ENCODE results near the gene TAOK1. TPM values are rescaled to one million over a fixed set of nuclear protein-coding genes. Genes with fewer than 3 reads are reported as not detected.

The TAOK1 gene
- total RNA-seq, 1 experiment from 2014 or later: 56.3 TPM

DNA sequence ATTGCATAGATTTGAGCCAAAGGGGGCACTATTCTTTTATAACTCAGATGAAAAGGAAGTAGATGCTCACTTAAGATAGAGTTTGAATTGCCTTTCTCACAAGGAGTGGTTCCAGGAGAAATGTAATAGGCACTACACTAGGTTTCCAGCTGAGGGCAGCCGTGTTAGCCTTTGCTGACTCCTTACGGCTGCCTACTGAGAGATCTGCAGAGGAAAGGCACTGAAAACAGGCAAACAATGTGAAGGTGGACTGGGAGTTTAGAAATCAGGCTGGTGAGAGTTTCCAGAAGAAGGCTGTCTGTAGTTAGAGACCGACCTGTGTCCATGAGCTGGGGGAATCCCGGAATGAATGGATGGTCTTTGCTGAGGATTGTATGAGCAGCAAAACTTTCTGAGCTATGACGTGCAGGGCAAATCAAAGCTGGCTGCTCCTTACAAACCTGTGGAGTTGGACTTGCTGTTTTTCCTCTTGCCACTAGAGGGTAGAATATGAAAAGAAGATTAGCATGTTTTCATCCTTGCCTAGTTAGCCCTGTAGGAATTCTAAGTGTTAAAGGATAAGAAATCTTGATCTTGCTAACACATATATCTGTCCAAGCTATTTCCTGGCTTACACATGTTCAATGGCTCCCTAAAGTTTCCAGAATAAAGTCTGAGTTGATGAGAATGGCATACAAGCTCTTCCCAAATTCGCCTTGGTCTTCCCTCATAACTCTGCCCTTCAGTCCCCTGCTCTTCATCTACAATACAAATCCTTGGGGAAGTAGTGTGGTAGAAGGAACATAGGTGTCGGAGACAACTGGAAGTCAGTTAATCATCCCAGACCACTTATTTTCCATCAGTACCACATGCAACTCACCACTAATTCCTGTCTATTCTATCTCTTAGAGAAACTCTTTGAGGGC, 20.1 kb upstream of the TAOK1 start:
- H2AFZ ChIP-seq (ENCODE audit: low read depth, low read length, poor library complexity, severe bottlenecking): peak overlapping the region; percentile 24
- no peaks in the 10 kb centered on the region for H3K27me3 ChIP-seq (ENCODE audit: insufficient read depth, low read length)
- H3K36me3 ChIP-seq (ENCODE audit: control insufficient read depth in 1 of 2, insufficient read depth in 2 of 2, low read length in 2 of 2): no peaks in the 10 kb centered on the region
- no TSS peak for BruUV-seq (replicated peaks)
- no peak overlapping the region; the same call in 1 of the 2 replicates for H3K9ac ChIP-seq (ENCODE audit: low read length)
- no peaks in the 10 kb centered on the region for H3K9me3 ChIP-seq (ENCODE audit: control insufficient read depth in 1 of 2, insufficient read depth in 1 of 2, low read depth in 1 of 2, low read length in 2 of 2)
- H3K79me2 ChIP-seq (ENCODE audit: insufficient read depth, low read length): no peaks in the 10 kb centered on the region
- no peaks in the 10 kb centered on the region for H4K20me1 ChIP-seq (ENCODE audit: insufficient read depth)
- H3K4me3 ChIP-seq (replicated peaks in 1 of 2; ENCODE audit: low read depth in 1 of 2, low read length in 2 of 2): peak overlapping the region; percentile 0 to 27; a peak in 3 of 4 replicates
- peak overlapping the region; percentile 68 for H3K4me2 ChIP-seq (ENCODE audit: low read length)
- POLR2A ChIA-PET: interaction anchor here (1.0 to 1.3 kb wide), 4 partner anchors 15 to 222 kb away, joined by 3 read pairs; partner anchors contain the start of gene NUFIP2
- no peaks in the 10 kb centered on the region for H3K9me2 ChIP-seq (ENCODE audit: insufficient read depth)
- ATAC-seq: peak; percentile 94
- intact Hi-C loops (cut with micrococcal nuclease): loop anchor here (1.0 to 10.0 kb wide), 3 partner anchors 167 to 225 kb away; no protein-coding TSS in a partner anchor
- RAD21 ChIA-PET (ENCODE audit: low non-redundant PET in 1 of 2, low total read pairs in 2 of 2, uncharacterized antibody in 2 of 2, unreplicated experiment in 2 of 2): interaction anchor here (0.5 to 1.7 kb wide), 8 partner anchors 146 to 246 kb away, joined by 3 to 5 read pairs (median 3); partner anchors contain the start of gene TP53I13 (in 1 of the 2)
- CTCF ChIA-PET: interaction anchor here (0.7 to 3.3 kb wide), 39 partner anchors 9 to 723 kb away, joined by 3 to 44 read pairs (median 5); partner anchors contain the start of genes ABHD15, ANKRD13B, NUFIP2 and TAOK1
- peak; percentile 66 for DNase-seq (ENCODE audit: low read depth, low spot score)
- TF ChIP-seq CEBPB (IDR thresholded peaks at IDR 0.05; ENCODE audit: low read depth) (no peak), CBX3 (IDR thresholded peaks at IDR 0.05; ENCODE audit: low read depth) (peak; percentile 29), RAD21 (IDR thresholded peaks at IDR 0.05; ENCODE audit: low read depth) (peak; percentile 74), FOSL1 (IDR thresholded peaks at IDR 0.05; ENCODE audit: low read depth) (peak; percentile 13; the same call in 1 of the 2 replicates)
- TF ChIP-seq, protein P1, sequence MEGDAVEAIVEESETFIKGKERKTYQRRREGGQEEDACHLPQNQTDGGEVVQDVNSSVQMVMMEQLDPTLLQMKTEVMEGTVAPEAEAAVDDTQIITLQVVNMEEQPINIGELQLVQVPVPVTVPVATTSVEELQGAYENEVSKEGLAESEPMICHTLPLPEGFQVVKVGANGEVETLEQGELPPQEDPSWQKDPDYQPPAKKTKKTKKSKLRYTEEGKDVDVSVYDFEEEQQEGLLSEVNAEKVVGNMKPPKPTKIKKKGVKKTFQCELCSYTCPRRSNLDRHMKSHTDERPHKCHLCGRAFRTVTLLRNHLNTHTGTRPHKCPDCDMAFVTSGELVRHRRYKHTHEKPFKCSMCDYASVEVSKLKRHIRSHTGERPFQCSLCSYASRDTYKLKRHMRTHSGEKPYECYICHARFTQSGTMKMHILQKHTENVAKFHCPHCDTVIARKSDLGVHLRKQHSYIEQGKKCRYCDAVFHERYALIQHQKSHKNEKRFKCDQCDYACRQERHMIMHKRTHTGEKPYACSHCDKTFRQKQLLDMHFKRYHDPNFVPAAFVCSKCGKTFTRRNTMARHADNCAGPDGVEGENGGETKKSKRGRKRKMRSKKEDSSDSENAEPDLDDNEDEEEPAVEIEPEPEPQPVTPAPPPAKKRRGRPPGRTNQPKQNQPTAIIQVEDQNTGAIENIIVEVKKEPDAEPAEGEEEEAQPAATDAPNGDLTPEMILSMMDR (IDR thresholded peaks at IDR 0.05 in 2 of 3, conservative IDR thresholded peaks at IDR 0.05 in 1 of 3; ENCODE audit: borderline replicate concordance in 1 of 3, insufficient read depth in 1 of 3, low read depth in 2 of 3, low read length in 2 of 3): peak; percentile 62 to 88 (median 68)
- peak overlapping the region; percentile 11 for H3K27ac ChIP-seq (ENCODE audit: low read depth, low read length)
- peaks cover 2 to 18% of the 10 kb centered on the region in 2 experiments; a peak in 3 of 4 replicates for H3K4me1 ChIP-seq (ENCODE audit: control insufficient read depth in 1 of 2, insufficient read depth in 2 of 2, low read length in 2 of 2)

Measured in HCT116 (cell line).